Measurements from ENCODE around the gene UGT1A9.

The UGT1A9 gene

DNA sequence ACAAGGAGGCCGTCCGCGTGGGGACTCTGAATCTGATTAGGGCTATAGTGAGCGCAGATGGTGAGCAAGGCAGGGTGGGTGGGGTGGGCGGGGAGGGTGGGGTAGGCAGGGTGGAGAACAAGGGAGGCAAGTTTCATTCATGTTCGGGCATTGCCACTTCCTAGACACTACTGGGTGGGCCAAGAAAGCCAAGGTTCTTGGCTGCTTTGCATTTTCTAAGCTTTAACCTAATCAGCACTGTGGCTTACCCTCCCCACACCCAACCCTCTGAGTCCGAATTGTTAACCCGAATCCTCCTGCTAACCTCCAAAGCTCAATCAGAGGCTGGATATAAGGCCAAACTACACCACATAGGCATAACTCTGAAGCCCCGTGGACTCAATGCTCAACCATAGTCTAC is 124.6 kb downstream of the UGT1A9 start:
- no peaks in the 10 kb centered on the region for H3K79me2 ChIP-seq (ENCODE audit: control insufficient read depth, low read length)
- TF ChIP-seq, protein P1, sequence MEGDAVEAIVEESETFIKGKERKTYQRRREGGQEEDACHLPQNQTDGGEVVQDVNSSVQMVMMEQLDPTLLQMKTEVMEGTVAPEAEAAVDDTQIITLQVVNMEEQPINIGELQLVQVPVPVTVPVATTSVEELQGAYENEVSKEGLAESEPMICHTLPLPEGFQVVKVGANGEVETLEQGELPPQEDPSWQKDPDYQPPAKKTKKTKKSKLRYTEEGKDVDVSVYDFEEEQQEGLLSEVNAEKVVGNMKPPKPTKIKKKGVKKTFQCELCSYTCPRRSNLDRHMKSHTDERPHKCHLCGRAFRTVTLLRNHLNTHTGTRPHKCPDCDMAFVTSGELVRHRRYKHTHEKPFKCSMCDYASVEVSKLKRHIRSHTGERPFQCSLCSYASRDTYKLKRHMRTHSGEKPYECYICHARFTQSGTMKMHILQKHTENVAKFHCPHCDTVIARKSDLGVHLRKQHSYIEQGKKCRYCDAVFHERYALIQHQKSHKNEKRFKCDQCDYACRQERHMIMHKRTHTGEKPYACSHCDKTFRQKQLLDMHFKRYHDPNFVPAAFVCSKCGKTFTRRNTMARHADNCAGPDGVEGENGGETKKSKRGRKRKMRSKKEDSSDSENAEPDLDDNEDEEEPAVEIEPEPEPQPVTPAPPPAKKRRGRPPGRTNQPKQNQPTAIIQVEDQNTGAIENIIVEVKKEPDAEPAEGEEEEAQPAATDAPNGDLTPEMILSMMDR (IDR thresholded peaks at IDR 0.05; ENCODE audit: low read depth, low read length, poor library complexity, severe bottlenecking): no peak
- no peak for TF ChIP-seq EZH2phosphoT487 (IDR thresholded peaks at IDR 0.05; ENCODE audit: borderline replicate concordance, low read length)
- no peaks in the 10 kb centered on the region for H3K36me3 ChIP-seq (ENCODE audit: control insufficient read depth, low read length)
- no peak overlapping the region for H3K4me2 ChIP-seq (ENCODE audit: low read length)
- no peak overlapping the region for H3K4me3 ChIP-seq (ENCODE audit: low read length)
- H3K4me1 ChIP-seq (ENCODE audit: control insufficient read depth, low read length): peaks cover 4% of the 10 kb centered on the region
- no peaks in the 10 kb centered on the region for H3K9me3 ChIP-seq (ENCODE audit: control insufficient read depth, insufficient read depth, low read length)
- H3F3A ChIP-seq (ENCODE audit: control insufficient read depth, insufficient read depth): no peaks in the 10 kb centered on the region
- H3K27ac ChIP-seq (ENCODE audit: low read depth, low read length): no peak overlapping the region
- no peaks in the 10 kb centered on the region for H3K9me2 ChIP-seq (replicated peaks; ENCODE audit: control insufficient read depth, low read length)
- no peaks in the 10 kb centered on the region for H4K20me1 ChIP-seq (ENCODE audit: control insufficient read depth, insufficient read depth, low read depth, low read length)
- no peaks in the 10 kb centered on the region for H3K27me3 ChIP-seq (ENCODE audit: control insufficient read depth, low read length)

DNA sequence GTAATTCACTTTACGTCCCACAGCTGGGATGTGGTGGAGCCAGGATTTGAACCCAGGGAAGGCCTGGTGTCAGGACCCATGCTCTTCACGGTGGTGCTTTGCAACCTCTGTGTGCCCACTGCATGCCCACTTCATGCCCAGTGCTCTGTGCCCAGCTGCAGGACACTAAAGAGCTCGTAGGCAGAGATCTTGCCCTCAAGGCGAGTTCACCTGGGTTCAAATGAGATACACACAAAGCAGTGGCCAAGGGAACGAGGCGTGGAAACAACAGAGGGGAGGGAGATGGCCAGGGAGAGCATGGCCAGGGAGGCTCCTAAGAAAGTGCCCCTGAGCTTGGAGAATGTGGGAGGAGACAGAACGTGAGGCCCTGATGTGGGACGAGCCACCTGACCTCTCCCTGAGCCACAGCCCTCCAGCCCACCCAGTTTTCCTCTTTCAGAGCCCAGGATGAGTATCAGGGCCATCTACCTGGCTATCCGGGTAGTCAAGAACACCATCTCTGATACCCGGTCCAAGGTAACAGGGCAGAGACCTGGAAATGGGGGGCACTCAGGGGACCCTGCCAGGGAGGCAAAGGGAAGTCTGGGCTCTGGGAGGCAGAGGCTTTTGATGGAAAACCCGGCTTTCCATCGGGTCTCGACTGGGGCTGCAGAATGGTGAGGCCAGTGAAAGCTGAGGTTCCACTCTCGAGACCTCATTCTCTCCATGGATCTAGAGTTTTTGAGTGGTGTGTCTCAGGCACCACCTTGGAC is 126.8 kb downstream of the UGT1A9 start:
- H3K27ac ChIP-seq (ENCODE audit: low read depth, low read length): no peak overlapping the region
- H3K79me2 ChIP-seq (ENCODE audit: control insufficient read depth, low read length): no peaks in the 10 kb centered on the region
- H3F3A ChIP-seq (ENCODE audit: control insufficient read depth, insufficient read depth): no peaks in the 10 kb centered on the region
- H3K9me3 ChIP-seq (ENCODE audit: control insufficient read depth, insufficient read depth, low read length): no peaks in the 10 kb centered on the region
- H3K4me1 ChIP-seq (ENCODE audit: control insufficient read depth, low read length): peaks cover 9% of the 10 kb centered on the region
- no peaks in the 10 kb centered on the region for H4K20me1 ChIP-seq (ENCODE audit: control insufficient read depth, insufficient read depth, low read depth, low read length)
- H3K4me2 ChIP-seq (ENCODE audit: low read length): no peak overlapping the region
- H3K4me3 ChIP-seq (ENCODE audit: low read length): no peak overlapping the region
- no peaks in the 10 kb centered on the region for H3K36me3 ChIP-seq (ENCODE audit: control insufficient read depth, low read length)
- TF ChIP-seq, protein P1 (IDR thresholded peaks at IDR 0.05; ENCODE audit: low read depth, low read length, poor library complexity, severe bottlenecking): no peak
- no peak for TF ChIP-seq EZH2phosphoT487 (IDR thresholded peaks at IDR 0.05; ENCODE audit: borderline replicate concordance, low read length)
- no peaks in the 10 kb centered on the region for H3K9me2 ChIP-seq (replicated peaks; ENCODE audit: control insufficient read depth, low read length)
- peaks cover 3% of the 10 kb centered on the region; the same call in 1 of the 2 replicates for H3K27me3 ChIP-seq (ENCODE audit: control insufficient read depth, low read length)

DNA sequence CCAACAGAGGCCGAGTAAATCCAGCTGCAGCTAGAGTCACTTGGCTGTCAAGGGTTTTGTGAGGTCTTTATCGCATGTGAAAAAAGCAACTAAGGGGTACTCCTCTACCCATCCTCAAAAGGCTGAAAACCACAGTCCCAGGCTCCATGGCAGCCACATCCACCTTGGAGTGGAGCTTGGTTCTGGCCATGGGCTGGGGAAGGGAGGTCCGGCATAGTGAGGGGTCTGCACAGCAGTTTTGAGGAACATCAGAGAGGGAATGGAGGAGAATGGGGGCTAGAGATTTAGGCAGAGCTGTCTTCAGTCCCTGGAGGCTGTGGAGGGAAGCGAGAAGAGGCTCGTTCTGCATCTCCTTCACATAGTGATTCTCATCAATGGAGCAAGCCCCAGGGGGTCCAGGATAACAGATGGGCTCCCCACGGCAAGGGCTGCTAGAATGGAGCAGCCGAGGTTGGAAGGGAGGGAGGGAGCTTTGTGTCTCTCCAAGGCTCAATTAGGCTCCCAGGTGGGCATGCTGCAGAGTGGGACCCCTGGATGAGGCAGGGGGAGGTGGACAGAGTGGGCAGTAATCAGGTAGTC is 127.5 kb downstream of the UGT1A9 start:
- Histone ChIP-seq H4K20me1 (ENCODE audit: control insufficient read depth, insufficient read depth, low read depth, low read length) (no peaks in the 10 kb centered on the region), H3F3A (ENCODE audit: control insufficient read depth, insufficient read depth) (no peaks in the 10 kb centered on the region), H3K4me2 (ENCODE audit: low read length) (no peak overlapping the region), H3K9me2 (replicated peaks; ENCODE audit: control insufficient read depth, low read length) (no peaks in the 10 kb centered on the region), H3K79me2 (ENCODE audit: control insufficient read depth, low read length) (no peaks in the 10 kb centered on the region), H3K27me3 (ENCODE audit: control insufficient read depth, low read length) (peaks cover 3% of the 10 kb centered on the region; the same call in 1 of the 2 replicates), H3K9me3 (ENCODE audit: control insufficient read depth, insufficient read depth, low read length) (no peaks in the 10 kb centered on the region), H3K27ac (ENCODE audit: low read depth, low read length) (no peak overlapping the region), H3K4me3 (ENCODE audit: low read length) (no peak overlapping the region), H3K4me1 (ENCODE audit: control insufficient read depth, low read length) (peaks cover 9% of the 10 kb centered on the region), H3K36me3 (ENCODE audit: control insufficient read depth, low read length) (no peaks in the 10 kb centered on the region)
- TF ChIP-seq EZH2phosphoT487 (IDR thresholded peaks at IDR 0.05; ENCODE audit: borderline replicate concordance, low read length): no peak
- TF ChIP-seq, protein P1 (IDR thresholded peaks at IDR 0.05; ENCODE audit: low read depth, low read length, poor library complexity, severe bottlenecking): no peak
